Measurements from ENCODE around the gene ZDBF2. TPM values are rescaled to one million over a fixed set of nuclear protein-coding genes. Genes with fewer than 3 reads are reported as not detected.
A peak's percentile ranks its signal among the peaks of the same experiment; 100 is the strongest.

The ZDBF2 gene
- total and polyA plus RNA-seq, 2 donors (not counting 1 experiment from before 2014, with no cell fraction given): 6.3 to 11.6 TPM

DNA sequence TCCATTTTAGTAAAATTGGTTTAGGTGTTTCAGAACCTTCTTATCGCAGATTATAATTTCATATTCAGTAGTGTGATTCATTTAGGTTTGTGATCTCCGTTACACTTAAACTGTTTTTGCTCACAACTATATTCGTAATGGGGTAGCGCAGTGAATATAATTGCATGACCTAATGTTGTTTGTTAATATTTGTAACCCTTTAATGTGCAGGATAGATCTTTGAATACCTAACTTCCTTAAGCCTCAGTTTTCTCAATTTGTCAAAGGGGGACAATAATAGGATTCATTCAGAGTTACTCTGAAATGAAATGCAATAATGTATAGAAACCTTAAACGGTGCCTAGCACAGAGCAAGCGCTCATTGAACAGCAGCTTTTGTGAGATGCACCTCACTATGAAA, 558 bp upstream of the ZDBF2 start:
- Histone ChIP-seq H3K9ac (ENCODE audit: insufficient read depth, low read length) (no peak overlapping the region), H3K9me3 (ENCODE audit: control insufficient read depth, insufficient read depth, low read depth, low read length) (no peaks in the 10 kb centered on the region), H3K79me2 (ENCODE audit: control insufficient read depth, insufficient read depth, low read length) (no peaks in the 10 kb centered on the region), H3K4me2 (ENCODE audit: extremely low read depth, insufficient read depth, low read length) (peak overlapping the region; percentile 77), H3K4me3 (replicated peaks in 1 of 4; ENCODE audit: control extremely low read depth in 1 of 4, insufficient read depth in 1 of 4, low read depth in 3 of 4, low read length in 4 of 4) (peak overlapping the region; percentile 58 to 74 (median 72)), H2AFZ (ENCODE audit: low read length) (peak overlapping the region; percentile 40), H3K27me3 (ENCODE audit: control insufficient read depth, insufficient read depth, low read length) (peaks cover 9% of the 10 kb centered on the region), H3K27ac (ENCODE audit: insufficient read depth, low read length) (no peak overlapping the region), H4K20me1 (ENCODE audit: control insufficient read depth, extremely low read depth, insufficient read depth, low read length) (no peaks in the 10 kb centered on the region), H3K36me3 (ENCODE audit: control insufficient read depth, insufficient read depth, low read length) (no peaks in the 10 kb centered on the region), H3K4me1 (ENCODE audit: control insufficient read depth, extremely low read depth, insufficient read depth, low read length) (no peaks in the 10 kb centered on the region)
- TF ChIP-seq, protein P1, sequence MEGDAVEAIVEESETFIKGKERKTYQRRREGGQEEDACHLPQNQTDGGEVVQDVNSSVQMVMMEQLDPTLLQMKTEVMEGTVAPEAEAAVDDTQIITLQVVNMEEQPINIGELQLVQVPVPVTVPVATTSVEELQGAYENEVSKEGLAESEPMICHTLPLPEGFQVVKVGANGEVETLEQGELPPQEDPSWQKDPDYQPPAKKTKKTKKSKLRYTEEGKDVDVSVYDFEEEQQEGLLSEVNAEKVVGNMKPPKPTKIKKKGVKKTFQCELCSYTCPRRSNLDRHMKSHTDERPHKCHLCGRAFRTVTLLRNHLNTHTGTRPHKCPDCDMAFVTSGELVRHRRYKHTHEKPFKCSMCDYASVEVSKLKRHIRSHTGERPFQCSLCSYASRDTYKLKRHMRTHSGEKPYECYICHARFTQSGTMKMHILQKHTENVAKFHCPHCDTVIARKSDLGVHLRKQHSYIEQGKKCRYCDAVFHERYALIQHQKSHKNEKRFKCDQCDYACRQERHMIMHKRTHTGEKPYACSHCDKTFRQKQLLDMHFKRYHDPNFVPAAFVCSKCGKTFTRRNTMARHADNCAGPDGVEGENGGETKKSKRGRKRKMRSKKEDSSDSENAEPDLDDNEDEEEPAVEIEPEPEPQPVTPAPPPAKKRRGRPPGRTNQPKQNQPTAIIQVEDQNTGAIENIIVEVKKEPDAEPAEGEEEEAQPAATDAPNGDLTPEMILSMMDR (conservative IDR thresholded peaks at IDR 0.05 in 1 of 2, IDR thresholded peaks at IDR 0.05 in 1 of 2; ENCODE audit: low read depth in 1 of 2, low read length in 2 of 2): no peak
- TF ChIP-seq EZH2 (IDR thresholded peaks at IDR 0.05; ENCODE audit: low read length, missing control alignments): no peak
- DNase-seq (ENCODE audit: low read depth in 2 of 2): no peak

DNA sequence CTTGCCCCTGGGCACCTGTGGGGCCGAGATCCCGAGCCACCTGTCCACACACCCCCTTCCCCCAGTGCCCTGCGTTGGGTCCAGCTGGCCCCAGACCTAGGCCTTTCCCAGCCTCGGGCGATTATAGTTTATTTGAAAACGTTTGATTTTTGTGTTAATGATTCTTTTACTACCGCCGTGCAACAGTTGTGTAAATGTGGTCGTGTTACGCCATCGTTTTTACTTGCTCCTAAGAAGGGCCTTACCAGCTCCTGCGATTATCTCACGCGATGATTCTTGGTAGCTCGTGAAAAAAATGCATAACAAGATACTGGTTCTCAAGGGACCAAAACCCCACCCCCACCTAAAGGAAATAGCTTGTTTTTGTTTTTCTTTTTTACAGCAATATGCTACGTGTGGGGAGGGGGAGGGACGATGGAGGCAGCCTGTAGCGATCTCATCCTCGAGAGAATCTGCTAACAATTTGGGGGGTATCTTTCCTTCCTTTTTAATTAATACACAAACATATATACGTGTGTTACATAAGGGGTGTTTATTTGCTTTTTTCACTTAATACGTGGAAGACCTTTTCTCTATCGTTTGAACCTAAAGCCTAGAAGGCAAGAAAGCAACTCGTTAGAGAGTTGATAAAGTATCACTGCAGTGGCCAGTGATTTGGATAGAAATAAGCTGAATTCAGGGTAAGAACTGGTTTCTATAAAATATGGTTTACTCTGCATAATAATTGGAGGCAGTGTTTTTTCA, 1.0 kb downstream of the ZDBF2 start:
- H3K27me3 ChIP-seq (ENCODE audit: control insufficient read depth, insufficient read depth, low read length): peaks cover 9% of the 10 kb centered on the region
- no peaks in the 10 kb centered on the region for H3K4me1 ChIP-seq (ENCODE audit: control insufficient read depth, extremely low read depth, insufficient read depth, low read length)

DNA sequence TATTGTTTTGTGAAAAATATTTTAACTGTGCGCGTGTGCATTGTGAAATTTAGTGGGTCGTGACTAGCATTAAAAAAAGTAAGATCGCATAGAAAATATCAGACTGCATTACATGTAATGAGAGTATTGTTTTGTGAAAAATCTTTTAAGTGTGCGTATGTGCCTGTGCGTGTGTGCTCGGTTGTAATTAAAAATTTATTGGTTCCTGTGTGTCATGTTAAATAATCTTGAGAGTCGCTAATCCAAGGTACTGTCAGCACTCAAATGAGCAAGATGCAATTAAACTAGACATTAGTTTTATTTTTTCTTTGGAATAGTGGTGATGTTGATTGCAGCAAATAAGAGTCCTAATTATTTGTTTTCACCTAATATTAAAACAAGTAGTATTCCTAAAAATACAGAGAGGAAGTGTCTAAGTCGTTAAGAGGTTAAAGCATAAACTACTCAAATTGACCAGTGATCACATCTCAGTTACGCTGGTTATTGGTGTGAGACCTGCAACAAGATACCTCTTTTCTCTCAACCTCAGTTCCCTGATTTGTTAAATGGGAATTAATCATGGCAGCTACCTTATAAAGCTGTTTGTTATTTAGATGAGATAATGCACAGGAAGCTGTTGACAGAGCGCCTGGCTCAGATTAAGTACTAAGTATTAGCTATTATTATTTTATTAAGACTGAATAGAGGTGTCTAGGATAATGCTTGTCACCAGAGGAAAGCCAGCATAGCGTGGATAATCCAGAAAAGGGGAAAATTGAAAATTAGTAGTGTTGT, 1.9 kb downstream of the ZDBF2 start:
- Histone ChIP-seq H3K9ac (ENCODE audit: insufficient read depth, low read length) (no peak overlapping the region), H3K27ac (ENCODE audit: insufficient read depth, low read length) (no peak overlapping the region), H4K20me1 (ENCODE audit: control insufficient read depth, extremely low read depth, insufficient read depth, low read length) (no peaks in the 10 kb centered on the region)

More for the DNA sequence above, 1.0 kb downstream of the ZDBF2 start:
- H3K4me2 ChIP-seq (ENCODE audit: extremely low read depth, insufficient read depth, low read length): peak overlapping the region; percentile 75
- H3K79me2 ChIP-seq (ENCODE audit: control insufficient read depth, insufficient read depth, low read length): no peaks in the 10 kb centered on the region
- H3K36me3 ChIP-seq (ENCODE audit: control insufficient read depth, insufficient read depth, low read length): no peaks in the 10 kb centered on the region
- H3K4me3 ChIP-seq (replicated peaks in 1 of 4; ENCODE audit: control extremely low read depth in 1 of 4, insufficient read depth in 1 of 4, low read depth in 3 of 4, low read length in 4 of 4): peak overlapping the region; percentile 58 to 75 (median 73)
- peak overlapping the region; percentile 68 for H3K9ac ChIP-seq (ENCODE audit: insufficient read depth, low read length)
- peak overlapping the region; percentile 58 for H2AFZ ChIP-seq (ENCODE audit: low read length)
- H3K27ac ChIP-seq (ENCODE audit: insufficient read depth, low read length): peak overlapping the region; percentile 41
- DNase-seq (ENCODE audit: low read depth in 2 of 2): peak; percentile 49 to 57
- no peaks in the 10 kb centered on the region for H3K9me3 ChIP-seq (ENCODE audit: control insufficient read depth, insufficient read depth, low read depth, low read length)
- no peak for TF ChIP-seq EZH2 (IDR thresholded peaks at IDR 0.05; ENCODE audit: low read length, missing control alignments)
- TF ChIP-seq, protein P1 (conservative IDR thresholded peaks at IDR 0.05 in 1 of 2, IDR thresholded peaks at IDR 0.05 in 1 of 2; ENCODE audit: low read depth in 1 of 2, low read length in 2 of 2): no peak
- H4K20me1 ChIP-seq (ENCODE audit: control insufficient read depth, extremely low read depth, insufficient read depth, low read length): no peaks in the 10 kb centered on the region

More for the DNA sequence above, 1.9 kb downstream of the ZDBF2 start:
- DNase-seq (ENCODE audit: low read depth in 2 of 2): no peak
- H2AFZ ChIP-seq (ENCODE audit: low read length): no peak overlapping the region
- TF ChIP-seq, protein P1 (conservative IDR thresholded peaks at IDR 0.05 in 1 of 2, IDR thresholded peaks at IDR 0.05 in 1 of 2; ENCODE audit: low read depth in 1 of 2, low read length in 2 of 2): no peak
- no peak for TF ChIP-seq EZH2 (IDR thresholded peaks at IDR 0.05; ENCODE audit: low read length, missing control alignments)
- H3K36me3 ChIP-seq (ENCODE audit: control insufficient read depth, insufficient read depth, low read length): no peaks in the 10 kb centered on the region
- H3K79me2 ChIP-seq (ENCODE audit: control insufficient read depth, insufficient read depth, low read length): no peaks in the 10 kb centered on the region
- peak overlapping the region; percentile 18 for H3K4me2 ChIP-seq (ENCODE audit: extremely low read depth, insufficient read depth, low read length)
- H3K27me3 ChIP-seq (ENCODE audit: control insufficient read depth, insufficient read depth, low read length): peaks cover 9% of the 10 kb centered on the region
- H3K4me1 ChIP-seq (ENCODE audit: control insufficient read depth, extremely low read depth, insufficient read depth, low read length): no peaks in the 10 kb centered on the region
- no peaks in the 10 kb centered on the region for H3K9me3 ChIP-seq (ENCODE audit: control insufficient read depth, insufficient read depth, low read depth, low read length)
- peak overlapping the region in 3 of 4 experiments; percentile 72 to 75 (median 74) for H3K4me3 ChIP-seq (replicated peaks in 1 of 4; ENCODE audit: control extremely low read depth in 1 of 4, insufficient read depth in 1 of 4, low read depth in 3 of 4, low read length in 4 of 4)

All from fibroblast of lung (primary cell).